ENCODE data around the gene AJAP1.

GRCh38 chr1:4803335-4803734 is 148.9 kb downstream of the AJAP1 start:
- TF ChIP-seq CTCF (conservative IDR thresholded peaks at IDR 0.05; ENCODE audit: low read depth in 2 of 2) (no peak), STAT1 (IDR thresholded peaks at IDR 0.05; ENCODE audit: unreplicated experiment) (no peak), ZNF114 (CRISPR knock-in tag; IDR thresholded peaks at IDR 0.05) (no peak), EZH2 (IDR thresholded peaks at IDR 0.05; ENCODE audit: low read depth, unreplicated experiment) (no peak)

Measured in GM23338 (cell line).